GM23338 (cell line): ENCODE measurements around the gene WDR1. TPM values are rescaled to one million over a fixed set of nuclear protein-coding genes. Genes with fewer than 3 reads are reported as not detected.

Source experiments
- ATAC-seq: fragments of 200-7000 bp; cut with Tn5 transposase; 3 replicates; pipeline ENCODE4 v1.9.1; 2020
- DNase-seq: peaks from one replicate; pipeline ENCODE4 v3.0.0-alpha.2; 2015; ENCODE audit warnings: low spot score
- H2AFZ ChIP-seq: fragments of 200-600 bp; sonication (generic); 2 replicates; pipeline ENCODE4 v1.8.0; 2016; ENCODE audit warnings: antibody characterized with exemption, mild to moderate bottlenecking, moderate library complexity
- H3F3A ChIP-seq: fragments of 200-600 bp; sonication (generic); replicated peaks from 2 replicates; pipeline ENCODE4 v1.8.0; 2017; ENCODE audit warnings: antibody characterized with exemption, mixed run types, low read depth
- H3K27ac ChIP-seq: fragments of 200-600 bp; sonication (generic); 2 replicates; pipeline ENCODE4 v1.6.1; 2016; ENCODE audit warnings: low read depth
- H3K27me3 ChIP-seq: fragments of 200-600 bp; sonication (generic); 2 replicates; pipeline ENCODE4 v1.8.0; 2016; ENCODE audit warnings: mild to moderate bottlenecking, mixed run types, moderate library complexity; ENCODE audit not compliant: insufficient read depth
- H3K36me3 ChIP-seq: fragments of 200-600 bp; sonication (generic); 2 replicates; pipeline ENCODE4 v1.8.0; 2016; ENCODE audit warnings: mild to moderate bottlenecking; ENCODE audit not compliant: insufficient read depth
- H3K4me1 ChIP-seq: fragments of 200-600 bp; sonication (generic); 2 replicates; pipeline ENCODE4 v1.8.0; 2016; ENCODE audit warnings: mild to moderate bottlenecking, moderate library complexity; ENCODE audit not compliant: insufficient read depth
- H3K4me2 ChIP-seq: fragments of 200-600 bp; sonication (generic); 2 replicates; pipeline ENCODE4 v1.7.1; 2017; ENCODE audit warnings: mixed run types
- H3K4me3 ChIP-seq: fragments of 200-600 bp; sonication (generic); 2 replicates; pipeline ENCODE4 v1.6.1; 2016; ENCODE audit warnings: mixed run types
- H3K79me2 ChIP-seq: fragments of 200-600 bp; sonication (generic); replicated peaks from 2 replicates; pipeline ENCODE4 v1.8.0; 2017; ENCODE audit warnings: mild to moderate bottlenecking; ENCODE audit not compliant: insufficient read depth
- H3K9me2 ChIP-seq: fragments of 200-600 bp; sonication (generic); 2 replicates; pipeline ENCODE4 v1.8.0; 2017; ENCODE audit not compliant: insufficient read depth
- H4K20me1 ChIP-seq: fragments of 200-600 bp; sonication (generic); replicated peaks from 2 replicates; pipeline ENCODE4 v1.8.0; 2017; ENCODE audit warnings: mild to moderate bottlenecking; ENCODE audit not compliant: insufficient read depth
- H3K27ac Mint-ChIP-seq: 2 replicates; pipeline ENCODE4 v1.8.0; 2020; ENCODE audit warnings: inconsistent platforms, mild to moderate bottlenecking, moderate library complexity, mixed read lengths
- H3K27me3 Mint-ChIP-seq: 3 replicates; pipeline ENCODE4 v1.8.0; 2022; ENCODE audit warnings: low read depth, mild to moderate bottlenecking, moderate library complexity, mixed read lengths, inconsistent platforms; ENCODE audit not compliant: insufficient read depth, poor library complexity
- H3K36me3 Mint-ChIP-seq: 3 replicates; pipeline ENCODE4 v1.8.0; 2021; ENCODE audit warnings: low read depth, mild to moderate bottlenecking, inconsistent platforms, moderate library complexity, mixed read lengths
- H3K4me1 Mint-ChIP-seq: 3 replicates; pipeline ENCODE4 v1.8.0; 2020; ENCODE audit warnings: mild to moderate bottlenecking, inconsistent platforms, mixed read lengths
- H3K4me3 Mint-ChIP-seq: 3 replicates; pipeline ENCODE4 v1.8.0; 2021; ENCODE audit warnings: moderate library complexity, mild to moderate bottlenecking, inconsistent platforms, mixed read lengths
- H3K9me3 Mint-ChIP-seq: 3 replicates; pipeline ENCODE4 v1.8.0; 2020; ENCODE audit warnings: moderate library complexity, mild to moderate bottlenecking, inconsistent platforms, mixed read lengths
- CREB1 ChIP-seq: fragments of 250-450 bp; sonication (Bioruptor Pico); IDR thresholded peaks from 2 replicates; pipeline ENCODE4 v1.5.0; 2020; ENCODE audit warnings: low read depth, mild to moderate bottlenecking, moderate library complexity
- ETS1 ChIP-seq: IDR thresholded peaks from 2 replicates; pipeline ENCODE4 v1.6.1; 2016; ENCODE audit warnings: antibody characterized with exemption
- EZH2 ChIP-seq: fragments of 200-600 bp; sonication (generic); IDR thresholded peaks from one replicate; pipeline ENCODE4 v1.8.0; 2017; ENCODE audit warnings: antibody characterized with exemption, mild to moderate bottlenecking, low read depth; ENCODE audit not compliant: unreplicated experiment
- EZH2phosphoT487 ChIP-seq: fragments of 200-600 bp; sonication (generic); IDR thresholded peaks from one replicate; pipeline ENCODE4 v1.8.1; 2018; ENCODE audit warnings: antibody characterized with exemption; ENCODE audit not compliant: unreplicated experiment
- JUNB ChIP-seq: IDR thresholded peaks from one replicate; pipeline ENCODE4 v1.6.1; 2016; ENCODE audit warnings: antibody characterized with exemption; ENCODE audit not compliant: unreplicated experiment
- POLR2AphosphoS5 ChIP-seq: IDR thresholded peaks from 2 replicates; pipeline ENCODE4 v1.6.1; 2016; ENCODE audit warnings: antibody characterized with exemption, low read depth
- STAT1 ChIP-seq: IDR thresholded peaks from one replicate; pipeline ENCODE4 v1.6.1; 2016; ENCODE audit warnings: antibody characterized with exemption; ENCODE audit not compliant: unreplicated experiment
- ZNF114 ChIP-seq: fragments of 250-450 bp; sonication (Bioruptor Pico); IDR thresholded peaks from 2 replicates; pipeline ENCODE4 v1.5.0; 2020; ENCODE audit warnings: mild to moderate bottlenecking, moderate library complexity
- ZNF331 ChIP-seq: fragments of 250-450 bp; sonication (Bioruptor Pico); IDR thresholded peaks from 2 replicates; pipeline ENCODE4 v1.5.0; 2020; ENCODE audit warnings: low read depth, mild to moderate bottlenecking, moderate library complexity
- polyA plus RNA-seq: library from polyadenylated mRNA; unstranded; fragments of >200 nt; fragmentation: Nextera tagmentation; extraction: Ambion mirVana; gene quantifications from 2 replicates; pipeline ENCODE4 v1.2.1, GENCODE V29; 2016
- total RNA-seq: library from RNA; depleted of rRNA; stranded (reverse); fragments of >200 nt; shearing (Covaris generic); gene quantifications from 2 replicates; pipeline ENCODE4 v1.2.3, GENCODE V29; 2014
- TF ChIP-seq, protein P1 (sequence below): IDR thresholded peaks from one replicate; pipeline ENCODE4 v1.6.1; 2018; ENCODE audit warnings: antibody characterized with exemption; ENCODE audit not compliant: unreplicated experiment
- TF ChIP-seq, protein P2 (sequence below): fragments of 250-450 bp; sonication (Bioruptor Pico); IDR thresholded peaks from 2 replicates; pipeline ENCODE4 v1.5.0; 2020; ENCODE audit warnings: mild to moderate bottlenecking, moderate library complexity
- TF ChIP-seq, protein P3 (sequence below), 2 experiments: fragments of 200-600 bp in 1 of 2; sonication (generic) in 1 of 2; conservative IDR thresholded peaks; 2 replicates each; pipeline versions ENCODE4 v1.5.1 to v1.6.1; 2016 to 2017; ENCODE audit warnings: antibody characterized with exemption in 2 of 2, low read depth in 2 of 2, mild to moderate bottlenecking in 2 of 2, moderate library complexity in 1 of 2

Gene WDR1
- total and polyA plus RNA-seq, 2 experiments from 2014 or later: 93.2 to 248 TPM

GRCh38 chr4:10122236-10122932 lies 5.8 kb upstream of the WDR1 start:
- Histone ChIP-seq H3K4me3 (no peak overlapping the region), H3K9me2 (no peaks in the 10 kb centered on the region), H3K36me3 (no peaks in the 10 kb centered on the region), H3F3A (0 out of 2 replicates have a peak, but pooled peaks cover 4% of the 10 kb centered on the region), H2AFZ (no peak overlapping the region), H3K27me3 (no peaks in the 10 kb centered on the region), H3K27ac (no peak overlapping the region), H3K4me1 (peaks cover 22% of the 10 kb centered on the region), H4K20me1 (no peaks in the 10 kb centered on the region), H3K79me2 (0 out of 2 replicates have a peak, but pooled peaks cover 1% of the 10 kb centered on the region), H3K4me2 (no peak overlapping the region)
- Mint-ChIP-seq H3K36me3 (no peaks in the 10 kb centered on the region), H3K4me1 (peaks cover 43% of the 10 kb centered on the region), H3K27me3 (peaks cover 5% of the 10 kb centered on the region), H3K9me3 (no peaks in the 10 kb centered on the region), H3K4me3 (no peak overlapping the region), H3K27ac (no peak overlapping the region)
- DNase-seq: no peak
- no peak for TF ChIP-seq JUNB
- no peak for TF ChIP-seq ETS1
- no peak for TF ChIP-seq CREB1 (CRISPR knock-in tag)
- TF ChIP-seq, protein P1, sequence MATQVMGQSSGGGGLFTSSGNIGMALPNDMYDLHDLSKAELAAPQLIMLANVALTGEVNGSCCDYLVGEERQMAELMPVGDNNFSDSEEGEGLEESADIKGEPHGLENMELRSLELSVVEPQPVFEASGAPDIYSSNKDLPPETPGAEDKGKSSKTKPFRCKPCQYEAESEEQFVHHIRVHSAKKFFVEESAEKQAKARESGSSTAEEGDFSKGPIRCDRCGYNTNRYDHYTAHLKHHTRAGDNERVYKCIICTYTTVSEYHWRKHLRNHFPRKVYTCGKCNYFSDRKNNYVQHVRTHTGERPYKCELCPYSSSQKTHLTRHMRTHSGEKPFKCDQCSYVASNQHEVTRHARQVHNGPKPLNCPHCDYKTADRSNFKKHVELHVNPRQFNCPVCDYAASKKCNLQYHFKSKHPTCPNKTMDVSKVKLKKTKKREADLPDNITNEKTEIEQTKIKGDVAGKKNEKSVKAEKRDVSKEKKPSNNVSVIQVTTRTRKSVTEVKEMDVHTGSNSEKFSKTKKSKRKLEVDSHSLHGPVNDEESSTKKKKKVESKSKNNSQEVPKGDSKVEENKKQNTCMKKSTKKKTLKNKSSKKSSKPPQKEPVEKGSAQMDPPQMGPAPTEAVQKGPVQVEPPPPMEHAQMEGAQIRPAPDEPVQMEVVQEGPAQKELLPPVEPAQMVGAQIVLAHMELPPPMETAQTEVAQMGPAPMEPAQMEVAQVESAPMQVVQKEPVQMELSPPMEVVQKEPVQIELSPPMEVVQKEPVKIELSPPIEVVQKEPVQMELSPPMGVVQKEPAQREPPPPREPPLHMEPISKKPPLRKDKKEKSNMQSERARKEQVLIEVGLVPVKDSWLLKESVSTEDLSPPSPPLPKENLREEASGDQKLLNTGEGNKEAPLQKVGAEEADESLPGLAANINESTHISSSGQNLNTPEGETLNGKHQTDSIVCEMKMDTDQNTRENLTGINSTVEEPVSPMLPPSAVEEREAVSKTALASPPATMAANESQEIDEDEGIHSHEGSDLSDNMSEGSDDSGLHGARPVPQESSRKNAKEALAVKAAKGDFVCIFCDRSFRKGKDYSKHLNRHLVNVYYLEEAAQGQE: no peak
- TF ChIP-seq STAT1: no peak
- TF ChIP-seq ZNF331 (CRISPR knock-in tag): no peak
- TF ChIP-seq POLR2AphosphoS5: no peak
- TF ChIP-seq ZNF114 (CRISPR knock-in tag): no peak
- TF ChIP-seq, protein P2, sequence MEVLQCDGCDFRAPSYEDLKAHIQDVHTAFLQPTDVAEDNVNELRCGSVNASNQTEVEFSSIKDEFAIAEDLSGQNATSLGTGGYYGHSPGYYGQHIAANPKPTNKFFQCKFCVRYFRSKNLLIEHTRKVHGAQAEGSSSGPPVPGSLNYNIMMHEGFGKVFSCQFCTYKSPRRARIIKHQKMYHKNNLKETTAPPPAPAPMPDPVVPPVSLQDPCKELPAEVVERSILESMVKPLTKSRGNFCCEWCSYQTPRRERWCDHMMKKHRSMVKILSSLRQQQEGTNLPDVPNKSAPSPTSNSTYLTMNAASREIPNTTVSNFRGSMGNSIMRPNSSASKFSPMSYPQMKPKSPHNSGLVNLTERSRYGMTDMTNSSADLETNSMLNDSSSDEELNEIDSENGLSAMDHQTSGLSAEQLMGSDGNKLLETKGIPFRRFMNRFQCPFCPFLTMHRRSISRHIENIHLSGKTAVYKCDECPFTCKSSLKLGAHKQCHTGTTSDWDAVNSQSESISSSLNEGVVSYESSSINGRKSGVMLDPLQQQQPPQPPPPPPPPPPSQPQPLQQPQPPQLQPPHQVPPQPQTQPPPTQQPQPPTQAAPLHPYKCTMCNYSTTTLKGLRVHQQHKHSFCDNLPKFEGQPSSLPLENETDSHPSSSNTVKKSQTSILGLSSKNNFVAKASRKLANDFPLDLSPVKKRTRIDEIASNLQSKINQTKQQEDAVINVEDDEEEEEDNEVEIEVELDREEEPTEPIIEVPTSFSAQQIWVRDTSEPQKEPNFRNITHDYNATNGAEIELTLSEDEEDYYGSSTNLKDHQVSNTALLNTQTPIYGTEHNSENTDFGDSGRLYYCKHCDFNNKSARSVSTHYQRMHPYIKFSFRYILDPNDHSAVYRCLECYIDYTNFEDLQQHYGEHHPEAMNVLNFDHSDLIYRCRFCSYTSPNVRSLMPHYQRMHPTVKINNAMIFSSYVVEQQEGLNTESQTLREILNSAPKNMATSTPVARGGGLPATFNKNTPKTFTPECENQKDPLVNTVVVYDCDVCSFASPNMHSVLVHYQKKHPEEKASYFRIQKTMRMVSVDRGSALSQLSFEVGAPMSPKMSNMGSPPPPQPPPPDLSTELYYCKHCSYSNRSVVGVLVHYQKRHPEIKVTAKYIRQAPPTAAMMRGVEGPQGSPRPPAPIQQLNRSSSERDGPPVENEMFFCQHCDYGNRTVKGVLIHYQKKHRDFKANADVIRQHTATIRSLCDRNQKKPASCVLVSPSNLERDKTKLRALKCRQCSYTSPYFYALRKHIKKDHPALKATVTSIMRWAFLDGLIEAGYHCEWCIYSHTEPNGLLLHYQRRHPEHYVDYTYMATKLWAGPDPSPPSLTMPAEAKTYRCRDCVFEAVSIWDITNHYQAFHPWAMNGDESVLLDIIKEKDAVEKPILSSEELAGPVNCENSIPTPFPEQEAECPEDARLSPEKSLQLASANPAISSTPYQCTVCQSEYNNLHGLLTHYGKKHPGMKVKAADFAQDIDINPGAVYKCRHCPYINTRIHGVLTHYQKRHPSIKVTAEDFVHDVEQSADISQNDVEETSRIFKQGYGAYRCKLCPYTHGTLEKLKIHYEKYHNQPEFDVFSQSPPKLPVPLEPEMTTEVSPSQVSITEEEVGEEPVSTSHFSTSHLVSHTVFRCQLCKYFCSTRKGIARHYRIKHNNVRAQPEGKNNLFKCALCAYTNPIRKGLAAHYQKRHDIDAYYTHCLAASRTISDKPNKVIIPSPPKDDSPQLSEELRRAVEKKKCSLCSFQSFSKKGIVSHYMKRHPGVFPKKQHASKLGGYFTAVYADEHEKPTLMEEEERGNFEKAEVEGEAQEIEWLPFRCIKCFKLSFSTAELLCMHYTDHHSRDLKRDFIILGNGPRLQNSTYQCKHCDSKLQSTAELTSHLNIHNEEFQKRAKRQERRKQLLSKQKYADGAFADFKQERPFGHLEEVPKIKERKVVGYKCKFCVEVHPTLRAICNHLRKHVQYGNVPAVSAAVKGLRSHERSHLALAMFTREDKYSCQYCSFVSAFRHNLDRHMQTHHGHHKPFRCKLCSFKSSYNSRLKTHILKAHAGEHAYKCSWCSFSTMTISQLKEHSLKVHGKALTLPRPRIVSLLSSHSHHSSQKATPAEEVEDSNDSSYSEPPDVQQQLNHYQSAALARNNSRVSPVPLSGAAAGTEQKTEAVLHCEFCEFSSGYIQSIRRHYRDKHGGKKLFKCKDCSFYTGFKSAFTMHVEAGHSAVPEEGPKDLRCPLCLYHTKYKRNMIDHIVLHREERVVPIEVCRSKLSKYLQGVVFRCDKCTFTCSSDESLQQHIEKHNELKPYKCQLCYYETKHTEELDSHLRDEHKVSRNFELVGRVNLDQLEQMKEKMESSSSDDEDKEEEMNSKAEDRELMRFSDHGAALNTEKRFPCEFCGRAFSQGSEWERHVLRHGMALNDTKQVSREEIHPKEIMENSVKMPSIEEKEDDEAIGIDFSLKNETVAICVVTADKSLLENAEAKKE (CRISPR knock-in tag): no peak
- TF ChIP-seq, protein P3, sequence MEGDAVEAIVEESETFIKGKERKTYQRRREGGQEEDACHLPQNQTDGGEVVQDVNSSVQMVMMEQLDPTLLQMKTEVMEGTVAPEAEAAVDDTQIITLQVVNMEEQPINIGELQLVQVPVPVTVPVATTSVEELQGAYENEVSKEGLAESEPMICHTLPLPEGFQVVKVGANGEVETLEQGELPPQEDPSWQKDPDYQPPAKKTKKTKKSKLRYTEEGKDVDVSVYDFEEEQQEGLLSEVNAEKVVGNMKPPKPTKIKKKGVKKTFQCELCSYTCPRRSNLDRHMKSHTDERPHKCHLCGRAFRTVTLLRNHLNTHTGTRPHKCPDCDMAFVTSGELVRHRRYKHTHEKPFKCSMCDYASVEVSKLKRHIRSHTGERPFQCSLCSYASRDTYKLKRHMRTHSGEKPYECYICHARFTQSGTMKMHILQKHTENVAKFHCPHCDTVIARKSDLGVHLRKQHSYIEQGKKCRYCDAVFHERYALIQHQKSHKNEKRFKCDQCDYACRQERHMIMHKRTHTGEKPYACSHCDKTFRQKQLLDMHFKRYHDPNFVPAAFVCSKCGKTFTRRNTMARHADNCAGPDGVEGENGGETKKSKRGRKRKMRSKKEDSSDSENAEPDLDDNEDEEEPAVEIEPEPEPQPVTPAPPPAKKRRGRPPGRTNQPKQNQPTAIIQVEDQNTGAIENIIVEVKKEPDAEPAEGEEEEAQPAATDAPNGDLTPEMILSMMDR (conservative IDR thresholded peaks at IDR 0.05; ENCODE audit: low read depth in 2 of 2): no peak
- no peak for TF ChIP-seq EZH2
- TF ChIP-seq EZH2phosphoT487: no peak
- ATAC-seq: no peak
